HCT116 (cell line): Measurements from ENCODE around the gene GSPT1. TPM values are rescaled to one million over a fixed set of nuclear protein-coding genes. Genes with fewer than 3 reads are reported as not detected.

ENCODE experiments used
- ATAC-seq: fragments of 200-7000 bp; cut with Tn5 transposase; 2 replicates; pipeline ENCODE4 v1.9.1; 2020; ENCODE audit warnings: mild to moderate bottlenecking, moderate library complexity
- BruUV-seq: library from RNA; stranded (reverse); fragments of 400-500 nt; replicated peaks from 2 replicates; lab custom pipeline; 2021; lab: Mats Ljungman, UMichigan
- CTCF ChIA-PET: fragments of 300-600 bp; sonication (Branson Sonifier 250); formaldehyde crosslinking; loops from one replicate; lab custom pipeline; 2021; ENCODE audit warnings: antibody characterized with exemption; lab: Charles Lee
- POLR2A ChIA-PET: fragments of 300-600, 350-600 bp; sonication (Branson Sonifier 250); formaldehyde crosslinking; loops from one replicate; lab custom pipeline; 2021; ENCODE audit warnings: antibody characterized with exemption; lab: Charles Lee
- RAD21 ChIA-PET, 2 experiments: fragments of 300-600 bp; sonication (Branson Sonifier 250); formaldehyde crosslinking; loops; one replicate each; lab custom pipeline; 2023; ENCODE audit warnings: low total read pairs in 2 of 2; ENCODE audit not compliant: uncharacterized antibody in 2 of 2, unreplicated experiment in 2 of 2, low non-redundant PET in 1 of 2; lab: Charles Lee
- DNase-seq: peaks from one replicate; pipeline ENCODE4 v3.0.0-alpha.2; 2010; ENCODE audit warnings: low read depth, low spot score
- H2AFZ ChIP-seq: fragments of 200-600 bp; shearing (Covaris generic), sonication (generic); 2 replicates; pipeline ENCODE4 v1.6.1; 2017; ENCODE audit warnings: low read depth, mixed run types, mixed read lengths, antibody characterized with exemption, low read length; ENCODE audit not compliant: poor library complexity, severe bottlenecking
- H3K27ac ChIP-seq: 2 replicates; pipeline ENCODE4 v1.5.1; 2012; ENCODE audit warnings: low read depth, low read length
- H3K27me3 ChIP-seq: fragments of 200-600 bp; sonication (generic); 2 replicates; pipeline ENCODE4 v1.6.1; 2016; ENCODE audit warnings: mixed run types, low read length, mixed read lengths; ENCODE audit not compliant: insufficient read depth
- H3K36me3 ChIP-seq, 2 experiments: fragments of 200-500 bp in 1 of 2; fragments of 200-600 bp in 1 of 2; sonication (Bioruptor generic) in 1 of 2; sonication (generic) in 1 of 2; 2 replicates each; pipeline versions ENCODE4 v1.5.1 to v1.6.1; 2014 to 2016; ENCODE audit warnings: low read length in 2 of 2, inconsistent platforms in 1 of 2, mixed read lengths in 1 of 2, mixed run types in 1 of 2; ENCODE audit not compliant: insufficient read depth in 2 of 2, control insufficient read depth in 1 of 2
- H3K4me1 ChIP-seq, 2 experiments: fragments of 200-600 bp in 1 of 2; sonication (generic) in 1 of 2; 2 replicates each; pipeline versions ENCODE4 v1.5.1 to v1.6.1; 2012 to 2017; ENCODE audit warnings: low read length in 2 of 2, inconsistent platforms in 1 of 2, mild to moderate bottlenecking in 1 of 2, mixed read lengths in 1 of 2, mixed run types in 1 of 2, moderate library complexity in 1 of 2; ENCODE audit not compliant: insufficient read depth in 2 of 2, control insufficient read depth in 1 of 2
- H3K4me2 ChIP-seq: fragments of 200-600 bp; sonication (generic); 2 replicates; pipeline ENCODE4 v1.6.1; 2017; ENCODE audit warnings: mixed run types, low read length, mixed read lengths
- H3K4me3 ChIP-seq, 2 experiments: fragments of 200-600 bp in 1 of 2; sonication (generic) in 1 of 2; replicated peaks in 1 of 2; 2 replicates each; pipeline ENCODE4 v1.5.1; 2011 to 2016; ENCODE audit warnings: low read length in 2 of 2, control low read depth in 1 of 2, low read depth in 1 of 2, mild to moderate bottlenecking in 1 of 2, mixed read lengths in 1 of 2, mixed run types in 1 of 2
- H3K79me2 ChIP-seq: fragments of 200-600 bp; sonication (generic); 2 replicates; pipeline ENCODE4 v1.6.1; 2017; ENCODE audit warnings: mild to moderate bottlenecking, mixed run types, low read length, moderate library complexity, mixed read lengths; ENCODE audit not compliant: insufficient read depth
- H3K9ac ChIP-seq: fragments of 200-600 bp; sonication (generic); 2 replicates; pipeline ENCODE4 v1.6.1; 2016; ENCODE audit warnings: low read length, mixed read lengths
- H3K9me2 ChIP-seq: fragments of 200-600 bp; sonication (generic), shearing (Covaris generic); 2 replicates; pipeline ENCODE4 v1.6.1; 2017; ENCODE audit warnings: mixed run types, mild to moderate bottlenecking, moderate library complexity; ENCODE audit not compliant: insufficient read depth
- H3K9me3 ChIP-seq, 2 experiments: fragments of 200-500 bp in 1 of 2; fragments of 200-600 bp in 1 of 2; sonication (Bioruptor generic) in 1 of 2; sonication (generic) in 1 of 2; 2 replicates each; pipeline ENCODE4 v1.6.1; 2014 to 2017; ENCODE audit warnings: low read length in 2 of 2, mixed read lengths in 2 of 2, inconsistent platforms in 1 of 2, low read depth in 1 of 2, mild to moderate bottlenecking in 1 of 2, mixed run types in 1 of 2, moderate library complexity in 1 of 2; ENCODE audit not compliant: control insufficient read depth in 1 of 2, insufficient read depth in 1 of 2
- H4K20me1 ChIP-seq: fragments of 200-600 bp; sonication (generic), shearing (Covaris generic); 2 replicates; pipeline ENCODE4 v1.6.1; 2017; ENCODE audit warnings: mixed run types, mild to moderate bottlenecking, moderate library complexity; ENCODE audit not compliant: insufficient read depth
- ATF3 ChIP-seq: IDR thresholded peaks from 2 replicates; pipeline ENCODE4 v1.6.1; 2012
- CBX3 ChIP-seq: IDR thresholded peaks from 2 replicates; pipeline ENCODE4 v1.6.1; 2012; ENCODE audit warnings: low read depth
- CEBPB ChIP-seq: IDR thresholded peaks from 2 replicates; pipeline ENCODE4 v1.6.1; 2012; ENCODE audit warnings: low read depth
- EGR1 ChIP-seq: IDR thresholded peaks from 2 replicates; pipeline ENCODE4 v1.6.1; 2012; ENCODE audit warnings: low read depth
- ELF1 ChIP-seq: IDR thresholded peaks from 2 replicates; pipeline ENCODE4 v1.6.1; 2012; ENCODE audit warnings: low read depth, borderline replicate concordance
- EZH2 ChIP-seq: fragments of 200-600 bp; sonication (generic); IDR thresholded peaks from 2 replicates; pipeline ENCODE4 v1.6.1; 2017; ENCODE audit warnings: antibody characterized with exemption, mixed run types
- FOSL1 ChIP-seq: IDR thresholded peaks from 2 replicates; pipeline ENCODE4 v1.6.1; 2012; ENCODE audit warnings: low read depth
- JUND ChIP-seq: IDR thresholded peaks from 2 replicates; pipeline ENCODE4 v1.6.1; 2012
- MAX ChIP-seq: IDR thresholded peaks from 2 replicates; pipeline ENCODE4 v1.6.1; 2012
- POLR2A ChIP-seq: IDR thresholded peaks from 2 replicates; pipeline ENCODE4 v1.7.0; 2011; ENCODE audit warnings: borderline replicate concordance; ENCODE audit not compliant: insufficient read depth, insufficient read length; ENCODE audit errors: extremely low read depth
- POLR2AphosphoS5 ChIP-seq: IDR thresholded peaks from 2 replicates; pipeline ENCODE4 v1.6.1; 2011; ENCODE audit warnings: mild to moderate bottlenecking, low read depth, low read length, moderate library complexity
- SIN3A ChIP-seq: IDR thresholded peaks from 2 replicates; pipeline ENCODE4 v1.6.1; 2012; ENCODE audit warnings: low read depth
- SP1 ChIP-seq: IDR thresholded peaks from 2 replicates; pipeline ENCODE4 v1.6.1; 2012; ENCODE audit warnings: low read depth
- SRF ChIP-seq: IDR thresholded peaks from 2 replicates; pipeline ENCODE4 v1.6.1; 2012; ENCODE audit warnings: low read depth
- TCF7L2 ChIP-seq: IDR thresholded peaks from 2 replicates; pipeline ENCODE4 v1.7.0; 2011; ENCODE audit warnings: borderline replicate concordance, inconsistent platforms; ENCODE audit not compliant: insufficient read depth, insufficient read length; ENCODE audit errors: extremely low read depth
- ZBTB33 ChIP-seq: IDR thresholded peaks from 2 replicates; pipeline ENCODE4 v1.6.1; 2011; ENCODE audit warnings: mild to moderate bottlenecking, low read length, moderate library complexity; ENCODE audit not compliant: insufficient replicate concordance; ENCODE audit errors: extremely low read depth
- ZFX ChIP-seq: fragments of 450-650 bp; IDR thresholded peaks from 2 replicates; pipeline ENCODE4 v1.6.1; 2017
- ZNF274 ChIP-seq: fragments of 200-500 bp; sonication (Bioruptor generic); IDR thresholded peaks from 2 replicates; pipeline ENCODE4 v1.6.1; 2014; ENCODE audit warnings: mild to moderate bottlenecking, low read depth, low read length, inconsistent platforms
- intact Hi-C: fragments of 100-400 bp; cut with micrococcal nuclease; formaldehyde crosslinking; loops from 2 replicates; pipeline ENCODE4 v1.10.0; 2022
- total RNA-seq: library from RNA; stranded (reverse); gene quantifications from one replicate; pipeline ENCODE4 v1.2.1, GENCODE V29; 2021; ENCODE audit not compliant: unreplicated experiment
- TF ChIP-seq, protein P1 (sequence below), 3 experiments: fragments of 200-600 bp in 1 of 3; sonication (generic) in 1 of 3; IDR thresholded peaks in 2 of 3; conservative IDR thresholded peaks in 1 of 3; 2 replicates each; pipeline ENCODE4 v1.5.1; 2012 to 2017; ENCODE audit warnings: low read depth in 2 of 3, low read length in 2 of 3, antibody characterized with exemption in 1 of 3, borderline replicate concordance in 1 of 3, control low read depth in 1 of 3, mild to moderate bottlenecking in 1 of 3, mixed read lengths in 1 of 3, mixed run types in 1 of 3, moderate library complexity in 1 of 3; ENCODE audit not compliant: insufficient read depth in 1 of 3
- TF ChIP-seq, protein P2 (sequence below): IDR thresholded peaks from 2 replicates; pipeline ENCODE4 v1.6.1; 2012; ENCODE audit warnings: low read depth

The GSPT1 gene
- total RNA-seq, 1 experiment from 2014 or later = 148 TPM

DNA sequence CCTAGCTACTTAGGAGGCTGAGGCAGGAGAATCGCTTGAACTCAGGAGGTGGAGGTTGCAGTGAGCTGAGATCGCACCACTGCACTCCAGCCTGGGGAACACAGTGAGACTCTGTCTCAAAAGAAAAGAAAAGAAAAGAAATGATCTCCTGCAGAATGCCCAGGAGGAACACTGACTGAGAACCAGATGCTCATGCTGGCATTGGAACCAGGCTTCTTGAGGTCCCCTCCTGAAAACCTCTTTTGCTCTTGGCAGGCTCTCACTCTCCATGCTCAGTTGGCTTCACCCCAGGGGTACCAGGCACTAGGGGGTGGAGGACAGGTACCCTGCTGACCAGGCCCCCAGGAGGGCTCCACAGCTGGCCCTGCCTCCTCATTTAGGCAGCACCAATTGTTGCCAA is 40.8 kb upstream of the GSPT1 start:
- TF ChIP-seq ZNF274 = no peak
- TF ChIP-seq, protein P1, sequence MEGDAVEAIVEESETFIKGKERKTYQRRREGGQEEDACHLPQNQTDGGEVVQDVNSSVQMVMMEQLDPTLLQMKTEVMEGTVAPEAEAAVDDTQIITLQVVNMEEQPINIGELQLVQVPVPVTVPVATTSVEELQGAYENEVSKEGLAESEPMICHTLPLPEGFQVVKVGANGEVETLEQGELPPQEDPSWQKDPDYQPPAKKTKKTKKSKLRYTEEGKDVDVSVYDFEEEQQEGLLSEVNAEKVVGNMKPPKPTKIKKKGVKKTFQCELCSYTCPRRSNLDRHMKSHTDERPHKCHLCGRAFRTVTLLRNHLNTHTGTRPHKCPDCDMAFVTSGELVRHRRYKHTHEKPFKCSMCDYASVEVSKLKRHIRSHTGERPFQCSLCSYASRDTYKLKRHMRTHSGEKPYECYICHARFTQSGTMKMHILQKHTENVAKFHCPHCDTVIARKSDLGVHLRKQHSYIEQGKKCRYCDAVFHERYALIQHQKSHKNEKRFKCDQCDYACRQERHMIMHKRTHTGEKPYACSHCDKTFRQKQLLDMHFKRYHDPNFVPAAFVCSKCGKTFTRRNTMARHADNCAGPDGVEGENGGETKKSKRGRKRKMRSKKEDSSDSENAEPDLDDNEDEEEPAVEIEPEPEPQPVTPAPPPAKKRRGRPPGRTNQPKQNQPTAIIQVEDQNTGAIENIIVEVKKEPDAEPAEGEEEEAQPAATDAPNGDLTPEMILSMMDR (IDR thresholded peaks at IDR 0.05 in 2 of 3, conservative IDR thresholded peaks at IDR 0.05 in 1 of 3; ENCODE audit: borderline replicate concordance in 1 of 3, insufficient read depth in 1 of 3, low read depth in 2 of 3, low read length in 2 of 3) = no peak
- no peak for TF ChIP-seq POLR2AphosphoS5
- TF ChIP-seq POLR2A = no peak
- no peak for TF ChIP-seq ELF1
- TF ChIP-seq CEBPB = no peak
- no peak for TF ChIP-seq SP1
- TF ChIP-seq SRF = no peak
- TF ChIP-seq TCF7L2 = no peak
- TF ChIP-seq MAX = no peak
- TF ChIP-seq ZFX = no peak
- TF ChIP-seq SIN3A = no peak
- TF ChIP-seq, protein P2, sequence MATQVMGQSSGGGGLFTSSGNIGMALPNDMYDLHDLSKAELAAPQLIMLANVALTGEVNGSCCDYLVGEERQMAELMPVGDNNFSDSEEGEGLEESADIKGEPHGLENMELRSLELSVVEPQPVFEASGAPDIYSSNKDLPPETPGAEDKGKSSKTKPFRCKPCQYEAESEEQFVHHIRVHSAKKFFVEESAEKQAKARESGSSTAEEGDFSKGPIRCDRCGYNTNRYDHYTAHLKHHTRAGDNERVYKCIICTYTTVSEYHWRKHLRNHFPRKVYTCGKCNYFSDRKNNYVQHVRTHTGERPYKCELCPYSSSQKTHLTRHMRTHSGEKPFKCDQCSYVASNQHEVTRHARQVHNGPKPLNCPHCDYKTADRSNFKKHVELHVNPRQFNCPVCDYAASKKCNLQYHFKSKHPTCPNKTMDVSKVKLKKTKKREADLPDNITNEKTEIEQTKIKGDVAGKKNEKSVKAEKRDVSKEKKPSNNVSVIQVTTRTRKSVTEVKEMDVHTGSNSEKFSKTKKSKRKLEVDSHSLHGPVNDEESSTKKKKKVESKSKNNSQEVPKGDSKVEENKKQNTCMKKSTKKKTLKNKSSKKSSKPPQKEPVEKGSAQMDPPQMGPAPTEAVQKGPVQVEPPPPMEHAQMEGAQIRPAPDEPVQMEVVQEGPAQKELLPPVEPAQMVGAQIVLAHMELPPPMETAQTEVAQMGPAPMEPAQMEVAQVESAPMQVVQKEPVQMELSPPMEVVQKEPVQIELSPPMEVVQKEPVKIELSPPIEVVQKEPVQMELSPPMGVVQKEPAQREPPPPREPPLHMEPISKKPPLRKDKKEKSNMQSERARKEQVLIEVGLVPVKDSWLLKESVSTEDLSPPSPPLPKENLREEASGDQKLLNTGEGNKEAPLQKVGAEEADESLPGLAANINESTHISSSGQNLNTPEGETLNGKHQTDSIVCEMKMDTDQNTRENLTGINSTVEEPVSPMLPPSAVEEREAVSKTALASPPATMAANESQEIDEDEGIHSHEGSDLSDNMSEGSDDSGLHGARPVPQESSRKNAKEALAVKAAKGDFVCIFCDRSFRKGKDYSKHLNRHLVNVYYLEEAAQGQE = no peak
- no peak for TF ChIP-seq ATF3
- no peak for TF ChIP-seq JUND
- no peak for TF ChIP-seq EZH2
- TF ChIP-seq FOSL1 = no peak
- no peak for TF ChIP-seq EGR1
- no peak for TF ChIP-seq CBX3
- no peak for TF ChIP-seq ZBTB33
- Histone ChIP-seq H3K27ac (no peak overlapping the region), H4K20me1 (no peaks in the 10 kb centered on the region)

More for the DNA sequence above, 40.8 kb upstream of the GSPT1 start:
- Histone ChIP-seq H3K9me3 (no peaks in the 10 kb centered on the region), H3K4me2 (no peak overlapping the region), H2AFZ (no peak overlapping the region), H3K4me1 (peaks cover 0 to 5% of the 10 kb centered on the region in 2 experiments; a peak in 2 of 4 replicates), H3K4me3 (no peak overlapping the region), H3K36me3 (no peaks in the 10 kb centered on the region), H3K27me3 (no peaks in the 10 kb centered on the region), H3K79me2 (no peaks in the 10 kb centered on the region), H3K9ac (no peak overlapping the region), H3K9me2 (no peaks in the 10 kb centered on the region)
- ChIA-PET CTCF (no interaction called here), POLR2A (no interaction called here), RAD21 (no interaction called here)
- BruUV-seq = no TSS peak
- no peak for DNase-seq
- intact Hi-C loops = no loop called here
- ATAC-seq = no peak
